Peyer's patch (tissue), 4 donors: ENCODE measurements around the gene MAPK9.

ENCODE experiments used
- POLR2A ChIP-seq, 2 donors: fragments of 450-650 bp; IDR thresholded peaks; one replicate each; pipeline ENCODE4 v1.5.1; 2017; ENCODE audit warnings: antibody characterized with exemption in 2 of 2, mild to moderate bottlenecking in 2 of 2, moderate library complexity in 2 of 2
- TF ChIP-seq, protein P1 (sequence below), 6 experiments: fragments of 450-650 bp in 4 of 6; fragments of 200-600 bp in 2 of 6; sonication (generic) in 1 of 6; IDR thresholded peaks; one replicate each; pipeline ENCODE4 v1.5.1; 2017 to 2019; ENCODE audit warnings: antibody characterized with exemption in 6 of 6, mild to moderate bottlenecking in 3 of 6, moderate library complexity in 1 of 6

DNA sequence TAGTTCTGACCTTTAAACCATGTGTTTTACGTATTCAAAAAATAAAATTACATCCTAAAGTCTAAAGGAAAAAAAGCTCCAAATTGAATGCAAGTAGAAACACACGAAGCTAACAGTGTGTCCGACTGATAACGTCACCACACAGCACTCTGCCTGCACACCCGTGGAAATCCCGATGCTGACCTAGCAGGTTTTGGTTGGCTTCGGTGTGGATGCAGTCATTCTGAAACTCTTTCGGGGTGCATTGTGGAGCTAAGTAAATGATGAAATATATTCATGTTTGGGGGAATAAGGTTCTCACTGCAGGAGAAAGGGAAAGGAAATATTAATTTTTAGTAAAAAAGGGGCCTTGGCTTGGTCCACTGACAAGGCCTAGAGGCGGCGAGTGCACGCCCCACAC, 84.9 kb downstream of the MAPK9 start:
- TF ChIP-seq POLR2A (IDR thresholded peaks at IDR 0.05), result no peak
- TF ChIP-seq, protein P1, sequence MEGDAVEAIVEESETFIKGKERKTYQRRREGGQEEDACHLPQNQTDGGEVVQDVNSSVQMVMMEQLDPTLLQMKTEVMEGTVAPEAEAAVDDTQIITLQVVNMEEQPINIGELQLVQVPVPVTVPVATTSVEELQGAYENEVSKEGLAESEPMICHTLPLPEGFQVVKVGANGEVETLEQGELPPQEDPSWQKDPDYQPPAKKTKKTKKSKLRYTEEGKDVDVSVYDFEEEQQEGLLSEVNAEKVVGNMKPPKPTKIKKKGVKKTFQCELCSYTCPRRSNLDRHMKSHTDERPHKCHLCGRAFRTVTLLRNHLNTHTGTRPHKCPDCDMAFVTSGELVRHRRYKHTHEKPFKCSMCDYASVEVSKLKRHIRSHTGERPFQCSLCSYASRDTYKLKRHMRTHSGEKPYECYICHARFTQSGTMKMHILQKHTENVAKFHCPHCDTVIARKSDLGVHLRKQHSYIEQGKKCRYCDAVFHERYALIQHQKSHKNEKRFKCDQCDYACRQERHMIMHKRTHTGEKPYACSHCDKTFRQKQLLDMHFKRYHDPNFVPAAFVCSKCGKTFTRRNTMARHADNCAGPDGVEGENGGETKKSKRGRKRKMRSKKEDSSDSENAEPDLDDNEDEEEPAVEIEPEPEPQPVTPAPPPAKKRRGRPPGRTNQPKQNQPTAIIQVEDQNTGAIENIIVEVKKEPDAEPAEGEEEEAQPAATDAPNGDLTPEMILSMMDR (IDR thresholded peaks at IDR 0.05), result no peak
